Heart right ventricle (tissue), 16 donors: ENCODE results near the gene CAMK2N1. TPM values are rescaled to one million over a fixed set of nuclear protein-coding genes. Genes with fewer than 3 reads are reported as not detected.

Experiments
- ATAC-seq, 8 donors: fragments of 200-7000 bp; cut with Tn5 transposase; one replicate each; pipeline ENCODE4 v1.9.1; 2020; ENCODE audit warnings: mild to moderate bottlenecking in 8 of 8, moderate library complexity in 8 of 8, moderate number of reproducible peaks in 1 of 8
- DNase-seq, 2 donors: peaks; one replicate each; pipeline ENCODE4 v3.0.0-alpha.2; 2020
- H3K27ac ChIP-seq, 10 donors: fragments of 200-600 bp; sonication (generic) in 2 of 10; one replicate each; pipeline versions ENCODE4 v1.5.0 to v1.8.0; 2020 to 2022; ENCODE audit warnings: mild to moderate bottlenecking in 3 of 10
- H3K27me3 ChIP-seq, 7 donors: fragments of 200-600 bp; one replicate each; pipeline ENCODE4 v1.8.0; 2021 to 2022; ENCODE audit warnings: mild to moderate bottlenecking in 2 of 7
- H3K36me3 ChIP-seq, 9 donors: fragments of 200-600 bp; sonication (generic) in 1 of 9; one replicate each; pipeline versions ENCODE4 v1.5.0 to v1.8.0; 2020 to 2022; ENCODE audit warnings: mild to moderate bottlenecking in 2 of 9
- H3K4me1 ChIP-seq, 9 donors: fragments of 200-600 bp; sonication (generic) in 1 of 9; one replicate each; pipeline versions ENCODE4 v1.5.0 to v1.8.0; 2020 to 2022; ENCODE audit warnings: mild to moderate bottlenecking in 4 of 9
- H3K4me3 ChIP-seq, 10 donors: fragments of 200-600 bp; sonication (generic) in 2 of 10; one replicate each; pipeline versions ENCODE4 v1.5.0 to v1.8.0; 2020 to 2022; ENCODE audit warnings: mild to moderate bottlenecking in 7 of 10, moderate library complexity in 2 of 10
- H3K9me3 ChIP-seq, 11 donors: fragments of 200-600 bp in 10 of 11; sonication (generic) in 2 of 11; one replicate each; pipeline versions ENCODE4 v1.5.0 to v1.8.0; 2013 to 2022; ENCODE audit warnings: mild to moderate bottlenecking in 2 of 11, control low read depth in 1 of 11, moderate library complexity in 1 of 11
- CTCF ChIP-seq, 9 donors: fragments of 200-600 bp; sonication (generic) in 2 of 9; IDR thresholded peaks; one replicate each; pipeline versions ENCODE4 v1.5.0 to v1.8.0; 2021 to 2022; ENCODE audit warnings: antibody characterized with exemption in 9 of 9, mild to moderate bottlenecking in 5 of 9, moderate library complexity in 1 of 9
- WGBS, 2 donors: extraction: QIAGEN DNeasy Blood & Tissue Kit; methylation state at CpG; one replicate each; pipeline ENCODE4 v1.1.7; 2013; ENCODE audit warnings: inconsistent platforms in 1 of 2; 5-methylcytosine and 5-hydroxymethylcytosine counted together
- intact Hi-C, 10 donors: fragments of 100-400 bp; cut with DNase I; formaldehyde crosslinking; loops; one replicate each; pipeline versions ENCODE4 v1.11.1 to v1.14.2; 2022
- polyA plus RNA-seq, 2 donors: library from polyadenylated mRNA; stranded (reverse); fragments of 200-250 nt; gene quantifications; one replicate each; pipeline ENCODE4 v1.2.3, GENCODE V29; 2013
- total RNA-seq, 10 donors: library from RNA; stranded (reverse); fragmentation: NEBNext Ultra II Directional in 3 of 10; extraction: Animal tissue kit (Norgen Biotek cat#: 25700) in 3 of 10; gene quantifications; one replicate each; pipeline versions ENCODE4 v1.2.1 to v1.2.4, GENCODE V29; 2021 to 2023
- donor health status: Arrhythmogenic right ventricular cardiomyopathy.
- donor health status: ischemic (EF 13 %, LVEDD 7.1; RV severe dilation, severe dysfunction).
- donor health status: healthy with polysubstance abuse.
- donor health status: DM: no; HTN: yes; CAD: no.
- donor health status: DM: no; HTN: no; CAD: no.
- donor health status: ischemic (EF 25% LVEDD 6.9; RV normal size, moderate dysfunction).
- donor health status: ischemic (EF 25% LVEDD 5.7; RV mildly dilated, moderate dysfunction).
- donor health status: healthy.
- donor health status: DM: yes; HTN: yes; CAD: no.
- donor health status: Ischemic cardiomyopathy.
- donor health status: ischemic (EF 35%, LVEDD 5.7; RV mildly dilated, moderate dysfunction).
- donor health status: nonischemic (EF 11% LVEDD 7.7; RV severe dilation, severe dysfunction).
- donor health status: DM: yes; HTN: yes; CAD: no.
- donor health status: PGD.
- donor health status: ischemic (EF 29% LVEDD 5.4; RV normal size, mild dysfunction).
- donor health status: nonischemic (EF 23%, LVEDD 6.1; RV moderate dilation, normal function).

CAMK2N1 gene
- total and polyA plus RNA-seq, 12 donors: 4.0 to 12.9 (median 8.5) TPM

- Histone ChIP-seq H3K4me1 (peaks cover 5 to 31% (median 23%) of the 10 kb centered on the region in 9 donors), H3K27ac (no peak overlapping the region), H3K36me3 (peaks cover 0 to 44% (median 34%) of the 10 kb centered on the region in 9 donors), H3K4me3 (no peak overlapping the region), H3K27me3 (no peaks in the 10 kb centered on the region), H3K9me3 (no peaks in the 10 kb centered on the region)
- no peak for ATAC-seq
- intact Hi-C loops: loop anchor here in 3 of 10 donors (10.0 kb wide), 2 partner anchors 531 to 571 kb away; partner anchors contain the start of gene PLA2G2E (in 2 of the 3)
- DNase-seq: no peak
- TF ChIP-seq CTCF (IDR thresholded peaks at IDR 0.05): no peak
- 83% methylated on average over 8 of the region's 8 CpGs for WGBS, 2 donors
Measured at GRCh38 chr1:20496241-20496661, 10.2 kb upstream of the CAMK2N1 start.

GRCh38 chr1:20495661-20496060 is 9.7 kb upstream of the CAMK2N1 start:
- WGBS, 2 donors: 92 to 100% methylated on average over 1 of the region's 1 CpG

GRCh38 chr1:20494609-20495311 is 8.8 kb upstream of the CAMK2N1 start:
- Histone ChIP-seq H3K9me3 (no peaks in the 10 kb centered on the region), H3K4me1 (peaks cover 5 to 31% (median 23%) of the 10 kb centered on the region in 9 donors), H3K27ac (no peak overlapping the region), H3K4me3 (no peak overlapping the region), H3K36me3 (peaks cover 0 to 30% (median 19%) of the 10 kb centered on the region in 9 donors), H3K27me3 (peaks cover 0 to 3% (median 0%) of the 10 kb centered on the region in 7 donors)
- no peak for TF ChIP-seq CTCF (IDR thresholded peaks at IDR 0.05)
- DNase-seq: no peak
- no peak for ATAC-seq
- WGBS, 2 donors: 54 to 62% methylated on average over 5 of the region's 5 CpGs
- intact Hi-C loops: loop anchor here (2.0 to 10.0 kb wide), 14 partner anchors 117 to 577 kb away; partner anchors contain the start of gene PLA2G2E (in 3 of the 10)

More at GRCh38 chr1:20495661-20496060, 9.7 kb upstream of the CAMK2N1 start:
- no peak for DNase-seq
- H3K27ac ChIP-seq: no peak overlapping the region
- H3K27me3 ChIP-seq: no peaks in the 10 kb centered on the region
- H3K36me3 ChIP-seq: peaks cover 0 to 39% (median 28%) of the 10 kb centered on the region in 9 donors
- no peaks in the 10 kb centered on the region for H3K9me3 ChIP-seq
- no peak overlapping the region for H3K4me3 ChIP-seq
- intact Hi-C loops: loop anchor here in 4 of 10 donors (2.0 to 10.0 kb wide), 4 partner anchors 283 to 577 kb away; partner anchors contain the start of gene PLA2G2E (in 2 of the 4)
- no peak for ATAC-seq
- no peak for TF ChIP-seq CTCF (IDR thresholded peaks at IDR 0.05)
- H3K4me1 ChIP-seq: peaks cover 5 to 31% (median 23%) of the 10 kb centered on the region in 9 donors

- 3% methylated on average over 16 of the region's 16 CpGs for WGBS, 2 donors
- peaks cover 5 to 31% (median 23%) of the 10 kb centered on the region in 9 donors for H3K4me1 ChIP-seq
- H3K36me3 ChIP-seq: peaks cover 0 to 22% (median 12%) of the 10 kb centered on the region in 9 donors
- no peaks in the 10 kb centered on the region for H3K9me3 ChIP-seq
- TF ChIP-seq CTCF (IDR thresholded peaks at IDR 0.05): peak; percentile 94 to 98 (median 97)
- peak overlapping the region in 3 of 10 donors; percentile 16 to 79 (median 49) for H3K27ac ChIP-seq
- H3K4me3 ChIP-seq: no peak overlapping the region
- peaks cover 0 to 3% (median 0%) of the 10 kb centered on the region in 7 donors for H3K27me3 ChIP-seq
- peak; percentile 75 to 95 (median 88) for ATAC-seq
- peak; percentile 85 to 86 for DNase-seq
- intact Hi-C loops: loop anchor here (1.0 to 10.0 kb wide), 22 partner anchors 113 to 577 kb away; partner anchors contain the start of gene PLA2G2E (in 3 of the 10)
Measured at GRCh38 chr1:20493839-20494608, 8.0 kb upstream of the CAMK2N1 start.
